Right renal pelvis (tissue), 4 donors: ENCODE results near the gene LYPLA2. TPM values are rescaled to one million over a fixed set of nuclear protein-coding genes. Genes with fewer than 3 reads are reported as not detected.
"Not testable (repeated sequence)": the region's sequence is repeated elsewhere in the genome, so short reads cannot be mapped to it uniquely, and the experiment has no call there.

Experiments used
- DNase-seq, 4 donors: peaks; one replicate each; pipeline ENCODE4 v3.0.0-alpha.2; 2013; ENCODE audit warnings: low read depth in 4 of 4, low spot score in 3 of 4, missing footprints in 1 of 4
- polyA plus RNA-seq, 4 donors: library from polyadenylated mRNA; unstranded; fragments of 120-200 nt; gene quantifications; one replicate each; pipeline ENCODE4 v1.2.1, GENCODE V29; 2013; ENCODE audit not compliant: insufficient read length in 4 of 4

Gene LYPLA2
- polyA plus RNA-seq, 4 donors = 64.3 to 80.5 (median 69.4) TPM

DNA sequence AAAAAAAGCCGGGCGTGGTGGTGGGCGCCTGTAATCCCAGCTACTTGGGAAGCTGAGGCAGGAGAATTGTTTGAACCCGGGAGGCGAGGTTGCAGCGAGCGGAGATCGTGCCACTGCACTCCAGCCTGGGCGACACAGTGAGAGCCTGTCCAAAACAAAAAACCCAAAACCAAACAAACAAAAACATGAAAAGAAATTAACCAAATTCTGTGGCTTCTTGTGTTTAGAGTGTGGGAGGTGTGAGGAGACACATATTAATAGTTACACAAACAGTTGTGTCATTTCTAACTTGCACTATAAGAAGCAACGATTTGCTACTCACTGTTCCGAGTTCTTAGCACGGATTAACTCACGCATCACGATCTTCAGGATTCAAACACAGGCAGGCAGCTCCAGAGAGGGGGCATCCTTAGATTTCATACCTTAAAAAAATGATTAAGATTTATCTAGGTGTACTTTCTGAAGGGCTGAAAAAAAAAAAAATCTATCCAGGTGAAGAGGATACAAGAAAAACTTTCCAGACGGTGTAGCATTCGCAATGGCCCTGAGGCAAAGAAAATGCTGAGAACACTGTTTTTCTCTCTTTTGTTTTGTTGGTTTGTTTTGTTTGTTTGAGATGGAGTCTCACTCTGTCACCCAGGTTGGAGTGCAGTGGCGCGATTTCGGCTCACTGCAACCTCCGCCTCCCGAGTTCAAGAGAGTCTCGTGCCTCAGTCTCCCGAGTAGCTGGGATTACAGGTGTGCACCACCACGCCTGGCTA is 35.0 kb downstream of the LYPLA2 start:
- DNase-seq = no peak

DNA sequence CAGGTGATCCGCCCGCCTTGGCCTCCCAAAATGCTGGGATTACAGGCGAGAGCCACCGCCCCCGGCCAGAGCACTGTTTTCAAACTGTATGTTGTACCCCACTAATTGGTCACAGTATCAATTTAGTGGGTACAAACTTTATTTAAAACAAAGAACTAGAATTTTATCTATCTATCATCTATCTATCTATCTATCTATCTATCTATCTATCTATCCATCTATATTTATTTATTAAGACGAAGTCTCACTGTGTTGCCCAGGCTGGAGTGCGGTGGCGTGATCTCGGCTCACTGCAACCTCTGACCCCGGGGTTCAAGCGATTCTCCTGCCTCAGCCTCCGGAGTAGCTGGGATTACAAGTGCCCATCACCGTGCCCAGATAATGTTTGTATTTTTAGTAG is 35.6 kb downstream of the LYPLA2 start:
- not testable (repeated sequence) for DNase-seq

DNA sequence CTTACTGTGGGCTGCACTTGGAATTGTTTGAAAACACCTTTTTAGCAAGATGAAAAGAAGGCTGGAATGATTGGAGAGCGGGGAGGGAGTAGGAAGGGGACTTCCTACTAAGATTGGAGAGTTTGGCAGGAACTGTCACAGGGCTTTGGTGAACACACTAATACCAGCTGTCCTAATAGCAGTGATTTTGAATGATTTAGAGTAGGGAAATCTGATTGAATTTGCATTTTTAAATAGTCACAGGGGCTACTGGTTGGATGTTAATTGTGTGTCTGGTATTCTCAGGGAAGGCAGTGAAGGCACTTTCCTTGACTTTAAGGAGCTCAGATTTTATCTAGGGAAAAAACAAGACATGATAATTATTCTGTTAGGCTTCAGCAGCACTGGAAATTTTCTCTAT is 36.8 kb downstream of the LYPLA2 start:
- DNase-seq = no peak

DNA sequence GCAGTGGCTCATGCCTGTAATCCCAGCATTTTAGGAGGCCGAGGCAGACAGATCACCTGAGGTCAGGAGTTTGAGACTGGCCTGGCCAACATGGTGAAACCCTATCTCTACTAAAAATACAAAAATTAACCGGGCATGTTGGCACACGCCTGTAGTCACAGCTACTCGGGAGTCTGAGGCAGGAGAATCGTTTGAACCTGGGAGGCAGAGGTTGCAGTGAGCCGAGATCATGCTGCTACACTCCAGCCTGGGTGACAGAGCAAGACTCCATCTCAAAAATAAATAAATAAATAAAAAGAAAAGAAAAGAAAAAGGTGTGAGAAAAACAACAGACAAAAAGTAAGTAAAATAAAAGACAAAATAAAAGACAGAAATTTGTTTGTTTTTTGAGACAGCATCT is 43.2 kb downstream of the LYPLA2 start:
- not testable (repeated sequence) for DNase-seq

DNA sequence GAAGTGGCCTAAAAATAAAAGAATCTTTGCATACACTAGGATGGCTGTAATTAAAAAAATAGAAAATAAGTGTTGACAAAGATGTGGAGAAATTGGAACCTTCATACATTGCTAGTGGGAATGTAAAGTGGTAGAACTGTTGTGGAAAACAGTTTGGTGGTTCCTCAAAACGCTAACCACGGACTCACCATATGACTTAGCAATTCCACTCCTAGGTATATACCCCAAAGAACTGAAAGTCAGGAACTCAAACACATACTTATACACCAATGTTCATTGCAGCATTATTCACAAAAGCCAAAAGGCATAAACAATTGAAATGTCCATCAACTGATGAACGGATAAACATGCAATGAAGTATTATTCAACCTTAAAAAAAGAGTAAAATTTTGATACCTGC is 45.1 kb downstream of the LYPLA2 start:
- DNase-seq = no peak

DNA sequence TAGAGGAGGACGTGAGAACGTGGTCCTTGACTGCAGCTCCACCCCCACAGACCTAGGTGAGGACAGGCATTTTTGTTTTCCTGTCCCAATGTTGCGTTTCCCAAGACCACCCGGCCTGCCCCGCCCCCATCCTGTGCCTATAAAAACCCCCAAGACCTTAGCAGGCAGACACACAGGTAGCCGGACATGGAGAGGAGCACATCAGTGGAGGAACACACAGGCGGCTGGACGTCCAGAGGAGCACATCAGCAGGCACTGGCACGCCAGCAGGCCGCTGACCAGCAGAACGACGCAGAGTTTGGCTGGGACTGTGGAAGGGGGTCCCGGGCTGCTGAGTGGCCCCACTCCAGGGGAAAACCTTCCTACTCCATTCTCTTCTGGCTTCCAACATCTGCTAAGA is 47.0 kb downstream of the LYPLA2 start:
- DNase-seq = no peak

DNA sequence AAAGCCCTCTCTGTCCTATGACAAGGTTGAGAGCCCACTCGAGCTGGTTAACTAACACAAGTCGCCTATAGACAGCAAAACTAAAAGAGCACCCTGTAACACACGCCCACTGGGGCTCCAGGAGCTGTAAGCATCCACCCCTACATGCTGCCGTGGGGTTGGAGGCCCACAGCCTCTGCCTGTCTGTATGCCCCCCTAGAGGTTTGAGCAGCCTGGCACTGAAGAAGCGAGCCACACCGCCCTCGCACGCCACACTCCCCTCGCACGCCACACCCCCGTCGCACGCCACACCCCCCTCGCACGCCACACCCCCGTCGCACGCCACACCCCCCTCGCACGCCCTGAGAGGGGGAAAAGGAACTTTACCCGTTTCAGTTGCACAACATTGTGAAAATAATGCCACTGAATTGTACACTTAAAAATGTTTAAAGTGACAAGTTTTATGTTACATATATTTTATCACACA is 47.5 kb downstream of the LYPLA2 start:
- no peak for DNase-seq

DNA sequence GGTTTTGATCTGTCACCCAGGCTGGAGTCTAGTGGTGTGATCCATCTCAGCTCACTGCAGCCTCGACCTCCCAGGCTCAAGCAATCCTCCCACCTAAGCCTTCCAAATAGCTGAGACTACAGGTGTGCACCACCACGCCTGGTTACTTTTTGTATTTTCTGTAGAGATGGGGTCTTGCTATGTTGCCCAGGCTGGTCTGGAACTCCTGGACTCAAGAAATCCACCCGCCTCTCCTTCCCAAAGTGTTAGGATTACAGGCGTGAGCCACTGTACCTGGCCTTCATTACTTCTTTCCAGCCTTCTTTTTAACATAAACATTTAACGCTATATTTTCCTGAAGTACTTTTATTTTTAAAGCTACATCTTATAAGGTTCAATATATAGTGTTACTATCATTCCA is 52.7 kb downstream of the LYPLA2 start:
- DNase-seq = no peak

Other genes with a start within 250 kb of the LYPLA2 start
- gene ID3, start 231.6 kb upstream of the LYPLA2 start, polyA plus RNA-seq = 100 to 1,000 TPM; 304 to 373 (median 349) TPM
- gene RPL11, start 99.3 kb upstream of the LYPLA2 start, polyA plus RNA-seq = 1,000 to 10,000 TPM; 2,217 to 2,567 (median 2,423) TPM
- gene ELOA, start 47.7 kb upstream of the LYPLA2 start, polyA plus RNA-seq = 10 to 100 TPM; 32.2 to 41.2 (median 36.0) TPM
- 10 to 100 TPM; 59.3 to 66.8 (median 63.4) TPM for gene PITHD1, start 12.7 kb upstream of the LYPLA2 start, polyA plus RNA-seq
- gene GALE, start 9.6 kb downstream of the LYPLA2 start, polyA plus RNA-seq = 10 to 100 TPM; 30.7 to 42.4 (median 32.8) TPM
- gene HMGCL, start 34.3 kb downstream of the LYPLA2 start, polyA plus RNA-seq = 10 to 100 TPM; 68.8 to 83.8 (median 77.1) TPM
- gene FUCA1, start 77.1 kb downstream of the LYPLA2 start, polyA plus RNA-seq = 10 to 100 TPM; 43.8 to 55.2 (median 48.5) TPM
- under 1 TPM; 0.06 to 0.08 (median 0.06) TPM for gene CNR2, start 122.2 kb downstream of the LYPLA2 start, polyA plus RNA-seq
- gene PNRC2, start 168.7 kb downstream of the LYPLA2 start, polyA plus RNA-seq = 100 to 1,000 TPM; 199 to 236 (median 217) TPM
- 100 to 1,000 TPM; 190 to 234 (median 213) TPM for gene SRSF10, start 189.2 kb downstream of the LYPLA2 start, polyA plus RNA-seq